ENCODE results near the gene SLAIN1.

GRCh38 chr13:77786695-77787287, 89.3 kb downstream of the SLAIN1 start:
- TF ChIP-seq MXI1 (IDR thresholded peaks at IDR 0.05; ENCODE audit: borderline replicate concordance, low read depth, low read length) (no peak), NCOR1 (IDR thresholded peaks at IDR 0.05; ENCODE audit: borderline replicate concordance, low read length) (no peak), CTCF (CRISPR knock-in tag; IDR thresholded peaks at IDR 0.05) (no peak), EZH2 (conservative IDR thresholded peaks at IDR 0.05; ENCODE audit: low read depth, low read length) (no peak), ZKSCAN1 (IDR thresholded peaks at IDR 0.05; ENCODE audit: low read length) (no peak), SRF (IDR thresholded peaks at IDR 0.05; ENCODE audit: low read depth, low read length) (no peak), RXRA (CRISPR knock-in tag; IDR thresholded peaks at IDR 0.05) (no peak), AKNA (CRISPR knock-in tag; IDR thresholded peaks at IDR 0.05; ENCODE audit: borderline replicate concordance) (no peak), TCF7L2 (IDR thresholded peaks at IDR 0.05; ENCODE audit: low read depth, low read length) (no peak), KDM6A (CRISPR knock-in tag; IDR thresholded peaks at IDR 0.05; ENCODE audit: low read depth) (no peak), RAD21 (CRISPR knock-in tag; IDR thresholded peaks at IDR 0.05) (no peak), CEBPG (CRISPR knock-in tag; IDR thresholded peaks at IDR 0.05) (no peak), TIGD3 (CRISPR knock-in tag; IDR thresholded peaks at IDR 0.05; ENCODE audit: borderline replicate concordance) (no peak)

All from HepG2 (cell line).